ENCODE measurements around the gene SYT14. TPM values are rescaled to one million over a fixed set of nuclear protein-coding genes. Genes with fewer than 3 reads are reported as not detected.
"Not testable (repeated sequence)": the region's sequence is repeated elsewhere in the genome, so short reads cannot be mapped to it uniquely, and the experiment has no call there.

The SYT14 gene
- total RNA-seq, 4 donors from 2014 or later = not detected

DNA sequence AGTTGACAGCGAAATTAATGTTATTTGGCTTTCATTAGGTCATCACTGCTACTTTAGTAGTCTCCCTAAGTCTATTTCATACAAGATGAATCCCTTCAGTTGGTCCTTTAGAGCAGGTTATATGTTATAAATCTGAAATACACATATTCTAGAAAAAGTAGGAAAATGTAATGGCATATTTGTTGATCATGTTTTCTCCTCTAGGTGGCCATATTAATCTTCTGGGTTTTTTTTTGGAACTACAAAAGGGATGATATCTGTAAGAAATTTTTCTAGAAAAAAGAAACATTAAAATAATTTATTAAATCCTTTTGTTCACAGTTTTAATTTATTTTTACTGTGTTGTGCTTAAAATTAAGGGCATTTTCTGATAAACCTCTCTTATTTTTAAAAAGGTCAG lies 87.9 kb downstream of the SYT14 start:
- TF ChIP-seq, protein P1, sequence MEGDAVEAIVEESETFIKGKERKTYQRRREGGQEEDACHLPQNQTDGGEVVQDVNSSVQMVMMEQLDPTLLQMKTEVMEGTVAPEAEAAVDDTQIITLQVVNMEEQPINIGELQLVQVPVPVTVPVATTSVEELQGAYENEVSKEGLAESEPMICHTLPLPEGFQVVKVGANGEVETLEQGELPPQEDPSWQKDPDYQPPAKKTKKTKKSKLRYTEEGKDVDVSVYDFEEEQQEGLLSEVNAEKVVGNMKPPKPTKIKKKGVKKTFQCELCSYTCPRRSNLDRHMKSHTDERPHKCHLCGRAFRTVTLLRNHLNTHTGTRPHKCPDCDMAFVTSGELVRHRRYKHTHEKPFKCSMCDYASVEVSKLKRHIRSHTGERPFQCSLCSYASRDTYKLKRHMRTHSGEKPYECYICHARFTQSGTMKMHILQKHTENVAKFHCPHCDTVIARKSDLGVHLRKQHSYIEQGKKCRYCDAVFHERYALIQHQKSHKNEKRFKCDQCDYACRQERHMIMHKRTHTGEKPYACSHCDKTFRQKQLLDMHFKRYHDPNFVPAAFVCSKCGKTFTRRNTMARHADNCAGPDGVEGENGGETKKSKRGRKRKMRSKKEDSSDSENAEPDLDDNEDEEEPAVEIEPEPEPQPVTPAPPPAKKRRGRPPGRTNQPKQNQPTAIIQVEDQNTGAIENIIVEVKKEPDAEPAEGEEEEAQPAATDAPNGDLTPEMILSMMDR (IDR thresholded peaks at IDR 0.05) = no peak
- DNase-seq (ENCODE audit: low spot score) (no peak), ATAC-seq (ENCODE audit: low FRiP score) (no peak)

GRCh38 chr1:210027994-210028393 lies 90.0 kb downstream of the SYT14 start:
- DNase-seq (ENCODE audit: low spot score) = no peak
- TF ChIP-seq, protein P1 (IDR thresholded peaks at IDR 0.05) = no peak
- ATAC-seq (ENCODE audit: low FRiP score) = no peak

GRCh38 chr1:210031473-210031872 lies 93.5 kb downstream of the SYT14 start:
- TF ChIP-seq, protein P1 (IDR thresholded peaks at IDR 0.05) = no peak
- ATAC-seq (ENCODE audit: low FRiP score) (no peak), DNase-seq (ENCODE audit: low spot score) (no peak)

- TF ChIP-seq, protein P1 (IDR thresholded peaks at IDR 0.05) = no peak
- DNase-seq (ENCODE audit: low spot score) (no peak), ATAC-seq (ENCODE audit: low FRiP score) (no peak)
Measured at GRCh38 chr1:210043058-210043457, 105.0 kb downstream of the SYT14 start.

DNA sequence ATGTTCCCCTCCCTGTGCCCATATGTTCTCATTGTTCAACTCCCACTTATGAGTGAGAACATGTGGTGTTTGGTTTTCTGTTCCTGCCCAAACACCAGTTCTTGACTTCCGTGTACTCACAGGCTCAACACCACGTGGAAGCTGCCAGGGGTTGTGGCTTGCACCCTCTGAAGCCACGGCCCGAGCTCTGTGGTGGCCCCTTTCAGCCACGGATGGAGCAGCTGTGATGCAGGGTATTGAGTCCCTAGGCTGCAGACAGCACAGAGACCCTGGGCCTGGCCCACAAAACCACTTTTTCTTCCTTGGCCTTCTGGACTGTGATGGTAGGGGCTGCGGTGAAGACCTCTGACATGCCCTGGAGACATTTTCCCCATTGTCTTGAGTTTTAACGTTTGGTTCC lies 111.6 kb downstream of the SYT14 start:
- TF ChIP-seq, protein P1 (IDR thresholded peaks at IDR 0.05) = no peak
- DNase-seq (ENCODE audit: low spot score) = no peak

GRCh38 chr1:210050491-210050890 lies 112.5 kb downstream of the SYT14 start:
- not testable (repeated sequence) for ATAC-seq (ENCODE audit: low FRiP score); DNase-seq (ENCODE audit: low spot score)

More for the DNA sequence above, 111.6 kb downstream of the SYT14 start:
- ATAC-seq (ENCODE audit: low FRiP score) = no peak

- no peak for ATAC-seq (ENCODE audit: low FRiP score)
- TF ChIP-seq, protein P1 (IDR thresholded peaks at IDR 0.05) = no peak
- DNase-seq (ENCODE audit: low spot score) = no peak
Measured at GRCh38 chr1:210053126-210053525, 115.1 kb downstream of the SYT14 start.

DNA sequence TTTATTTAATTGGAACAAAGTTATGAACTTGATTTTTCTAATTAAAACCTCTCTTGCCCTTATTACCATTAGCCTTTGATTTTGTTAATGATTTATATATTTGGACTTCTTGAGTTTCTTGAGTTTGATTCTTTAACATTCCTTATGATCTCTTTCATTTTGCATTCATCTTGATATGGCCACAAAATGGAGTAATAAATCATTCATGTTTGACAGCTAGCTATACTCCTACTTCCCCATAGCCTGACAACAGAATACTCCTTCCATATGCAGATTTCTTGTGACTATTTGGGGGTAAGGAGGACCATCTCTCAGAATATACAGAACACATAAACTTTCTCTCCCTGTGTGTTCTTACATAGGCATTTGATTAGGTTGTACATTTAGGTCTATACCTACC lies 119.6 kb downstream of the SYT14 start:
- DNase-seq (ENCODE audit: low spot score) (no peak), ATAC-seq (ENCODE audit: low FRiP score) (no peak)
- TF ChIP-seq, protein P1 (IDR thresholded peaks at IDR 0.05) = no peak
